GM12872 (cell line): Measurements from ENCODE around the gene NDUFB10.

Experiments
- CTCF ChIP-seq: IDR thresholded peaks from 3 replicates; pipeline ENCODE4 v1.5.1; 2011; ENCODE audit warnings: low read depth, mild to moderate bottlenecking, low read length, moderate library complexity; ENCODE audit not compliant: insufficient read depth

The NDUFB10 gene

DNA sequence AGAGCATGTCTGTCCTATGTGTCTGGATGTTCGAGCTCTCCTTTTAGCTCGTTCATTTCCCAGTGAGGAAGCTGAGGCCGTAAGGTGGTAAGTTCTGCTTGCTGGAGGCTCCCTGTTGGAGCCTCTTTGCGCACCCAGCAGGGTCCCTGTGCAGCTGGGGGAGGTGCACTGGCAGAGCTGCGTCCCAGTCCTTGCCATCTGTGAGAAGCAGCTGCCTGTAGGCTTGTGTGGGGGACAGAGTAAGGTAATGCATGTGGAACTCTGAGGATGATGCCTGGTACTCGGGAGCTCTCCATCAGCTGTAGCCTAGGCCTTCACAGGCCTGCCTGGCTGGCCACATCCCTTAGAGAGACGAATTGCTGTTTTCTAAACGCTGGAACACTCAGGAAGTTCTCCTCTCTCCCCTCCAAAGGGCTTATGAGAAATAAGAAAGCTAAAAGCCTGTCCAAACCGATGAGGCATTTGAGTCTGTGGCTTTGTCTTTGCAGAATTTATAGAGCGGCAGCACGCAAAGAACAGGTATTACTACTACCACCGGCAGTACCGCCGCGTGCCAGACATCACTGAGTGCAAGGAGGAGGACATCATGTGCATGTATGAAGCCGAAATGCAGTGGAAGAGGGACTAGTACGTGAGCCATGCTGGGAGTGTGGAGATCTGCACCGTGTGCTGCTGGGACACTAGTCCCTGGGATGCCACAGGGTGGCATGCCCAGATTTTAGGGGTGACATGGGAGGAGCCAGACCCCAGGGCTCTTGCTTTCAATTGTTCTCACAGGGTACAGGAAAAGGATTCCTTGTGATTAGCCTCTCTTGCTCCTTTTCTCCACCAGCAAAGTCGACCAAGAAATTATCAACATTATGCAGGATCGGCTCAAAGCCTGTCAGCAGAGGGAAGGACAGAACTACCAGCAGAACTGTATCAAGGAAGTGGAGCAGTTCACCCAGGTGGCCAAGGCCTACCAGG lies 1.6 kb downstream of the NDUFB10 start:
- no peak for TF ChIP-seq CTCF

- TF ChIP-seq CTCF = no peak
These were observed 2.3 kb downstream of the NDUFB10 start for GRCh38 chr16:1961651-1962067.

GRCh38 chr16:1963806-1964505 lies 4.6 kb downstream of the NDUFB10 start:
- peak; percentile 44; the same call in 2 of the 3 replicates for TF ChIP-seq CTCF

GRCh38 chr16:1964506-1965395 lies 5.4 kb downstream of the NDUFB10 start, which contains the start of gene RPS2:
Gene RPS2, minus strand, starts transcription at chr16:1964826. Its CDS starts 201 bp downstream, at chr16:1964625.
- TF ChIP-seq CTCF = no peak

DNA sequence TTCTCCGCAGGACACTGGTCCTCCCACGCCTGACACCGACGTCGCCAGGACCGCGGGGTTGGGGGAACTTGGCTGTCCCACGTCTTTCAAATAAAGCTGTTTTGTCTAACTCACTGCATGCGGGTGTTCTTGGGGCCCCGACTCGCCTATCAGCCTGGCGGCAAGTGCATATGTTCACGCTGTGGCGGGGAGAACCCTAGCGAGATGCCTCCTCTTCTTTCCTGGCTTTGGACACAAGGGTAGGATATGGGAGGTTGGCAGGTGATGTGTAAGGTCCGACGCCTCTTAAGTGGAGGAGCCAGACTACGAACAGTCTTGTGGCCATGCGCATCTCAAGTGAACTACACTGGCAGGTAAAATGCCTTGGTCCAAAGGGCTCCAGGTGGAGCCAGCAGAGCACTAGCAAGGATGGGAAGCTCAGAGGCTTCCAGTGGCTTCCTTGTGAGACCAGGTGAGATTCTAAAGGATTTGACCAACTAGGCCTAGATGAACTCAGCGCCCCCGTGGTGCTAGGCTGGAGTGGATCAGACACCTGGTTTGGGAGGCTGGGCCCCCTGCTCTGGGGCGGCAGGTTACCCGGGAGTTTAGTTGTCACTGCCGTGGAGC lies 6.2 kb downstream of the NDUFB10 start:
- TF ChIP-seq CTCF = no peak

GRCh38 chr16:1966460-1966859 lies 7.1 kb downstream of the NDUFB10 start, which contains the start of gene RNF151:
Gene RNF151, plus strand, starts transcription at chr16:1966856. Its CDS starts 26 bp downstream, at chr16:1966882.
- no peak for TF ChIP-seq CTCF
